GM18519 (cell line): ENCODE data around the gene MXD4.

Experiments
- ATAC-seq: cut with Tn5 transposase; IDR thresholded peaks from one replicate; pipeline ENCODE4 v1.9.1; 2021; ENCODE audit warnings: mild to moderate bottlenecking, moderate library complexity; ENCODE audit not compliant: unreplicated experiment, low FRiP score

The MXD4 gene

DNA sequence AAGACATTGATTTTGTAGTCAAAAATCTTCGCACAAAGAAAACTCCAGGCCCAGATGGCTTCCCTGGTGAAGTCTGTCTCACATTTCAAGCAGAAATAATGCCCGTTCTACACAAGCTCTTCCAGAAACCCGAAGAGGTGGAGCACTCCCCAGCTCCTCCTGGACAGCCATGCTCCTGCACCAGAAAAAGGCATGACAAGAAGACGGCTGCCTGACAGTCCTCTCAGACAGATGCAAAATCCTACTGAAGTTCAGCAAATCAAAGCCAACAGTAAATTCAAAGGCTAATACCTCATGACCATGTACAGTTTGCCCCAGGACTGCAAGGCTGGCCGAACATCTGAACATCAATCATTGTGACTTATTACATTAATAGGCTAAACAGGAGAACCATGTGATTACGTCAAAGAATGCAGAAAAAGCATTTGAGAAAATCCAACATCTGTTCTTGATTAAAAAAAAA is 30.8 kb upstream of the MXD4 start:
- no peak for ATAC-seq

DNA sequence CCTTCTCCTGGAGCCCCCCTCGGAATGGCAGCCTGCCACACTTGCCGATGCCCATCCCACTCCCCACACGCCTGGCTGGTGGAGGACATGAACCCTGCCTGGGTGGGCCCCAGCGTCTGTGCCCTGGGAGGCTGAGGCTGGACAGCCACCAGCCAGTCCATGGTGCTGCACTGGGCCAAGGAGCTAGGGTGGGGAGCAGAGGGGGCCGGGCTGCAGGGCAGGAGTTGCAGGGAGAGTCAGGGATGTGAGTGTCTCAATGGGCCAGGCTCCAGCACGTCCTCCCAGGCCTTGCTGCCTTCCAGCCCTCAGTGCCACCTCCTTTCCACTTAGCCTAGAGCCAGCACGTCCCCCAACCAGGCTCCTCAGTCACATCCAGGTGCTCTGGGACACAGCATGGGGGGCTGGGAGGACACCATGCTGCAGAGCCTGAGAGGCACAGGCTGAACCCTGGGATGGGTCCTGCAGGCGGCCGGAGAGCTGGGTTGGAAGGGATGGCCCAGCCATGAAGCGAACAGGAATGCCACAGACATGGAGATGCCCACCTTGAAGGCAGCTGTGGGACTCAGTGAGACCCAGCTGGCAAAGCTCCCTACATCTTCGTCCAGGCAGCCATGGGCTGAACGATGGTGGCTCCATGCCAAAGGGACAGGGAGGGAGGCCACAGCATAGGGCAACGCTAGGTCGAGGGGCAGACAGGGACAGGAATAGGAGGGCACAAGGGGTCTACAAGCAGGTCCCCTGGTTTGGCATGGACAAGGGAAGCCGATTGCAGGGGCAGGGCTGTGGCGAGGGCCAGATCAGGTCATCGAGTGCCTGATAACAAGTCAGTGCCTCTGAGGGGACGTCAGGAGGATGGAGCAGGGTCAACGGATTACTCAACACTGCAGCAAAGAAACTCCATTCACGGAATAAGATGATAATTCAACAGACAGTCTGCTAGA is 30.1 kb upstream of the MXD4 start:
- ATAC-seq = no peak

GRCh38 chr4:2290974-2291704 is 29.2 kb upstream of the MXD4 start:
- no peak for ATAC-seq

DNA sequence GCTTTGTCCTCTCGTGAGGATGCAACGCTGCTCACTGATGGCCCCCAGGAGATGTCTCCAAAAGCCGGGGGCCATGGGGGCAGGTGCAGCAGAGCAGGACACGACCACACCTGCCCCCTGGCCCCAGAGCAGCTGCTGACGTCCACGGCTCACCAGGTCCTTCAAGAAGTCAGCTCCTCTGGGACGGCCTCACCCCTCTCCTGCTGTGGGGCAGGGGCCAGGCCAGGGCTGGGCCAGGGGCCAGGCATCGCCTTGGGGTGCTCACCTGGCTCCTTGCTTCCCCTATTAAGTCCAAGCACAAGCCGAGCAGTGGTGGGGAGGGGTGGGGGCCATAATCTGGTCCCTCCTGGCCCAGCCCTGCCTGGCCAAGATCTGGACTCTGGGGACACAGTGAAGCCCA is 28.6 kb upstream of the MXD4 start:
- no peak for ATAC-seq

GRCh38 chr4:2289955-2290333 is 28.0 kb upstream of the MXD4 start:
- no peak for ATAC-seq

- ATAC-seq = no peak
Observed at GRCh38 chr4:2289311-2289954, 27.5 kb upstream of the MXD4 start.

DNA sequence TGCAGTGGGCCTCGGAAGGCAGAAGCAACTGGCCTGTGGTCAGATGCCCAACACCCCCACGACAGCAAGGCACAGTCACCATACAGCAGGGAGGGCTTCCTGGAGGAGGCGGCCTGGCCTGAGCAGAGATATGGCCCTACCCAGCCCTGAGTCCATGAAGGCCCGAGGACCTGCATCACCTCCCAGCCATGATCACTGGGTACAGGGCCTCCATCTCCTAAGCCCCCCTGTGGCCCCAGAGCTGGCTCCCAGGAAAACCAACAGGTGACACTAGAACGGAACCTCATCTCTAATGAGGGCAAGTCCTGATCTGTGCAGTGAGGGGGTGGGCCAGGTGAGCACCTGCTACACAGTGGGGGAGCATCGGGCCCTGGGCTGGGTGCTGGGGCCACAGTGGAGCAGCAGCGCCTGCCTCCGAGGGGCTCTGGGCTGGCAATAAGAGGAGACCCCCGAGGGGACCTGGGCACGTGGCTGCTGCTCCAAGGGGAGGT is 26.2 kb upstream of the MXD4 start:
- ATAC-seq = no peak

- ATAC-seq = no peak
Observed at GRCh38 chr4:2287594-2287915, 25.6 kb upstream of the MXD4 start.

DNA sequence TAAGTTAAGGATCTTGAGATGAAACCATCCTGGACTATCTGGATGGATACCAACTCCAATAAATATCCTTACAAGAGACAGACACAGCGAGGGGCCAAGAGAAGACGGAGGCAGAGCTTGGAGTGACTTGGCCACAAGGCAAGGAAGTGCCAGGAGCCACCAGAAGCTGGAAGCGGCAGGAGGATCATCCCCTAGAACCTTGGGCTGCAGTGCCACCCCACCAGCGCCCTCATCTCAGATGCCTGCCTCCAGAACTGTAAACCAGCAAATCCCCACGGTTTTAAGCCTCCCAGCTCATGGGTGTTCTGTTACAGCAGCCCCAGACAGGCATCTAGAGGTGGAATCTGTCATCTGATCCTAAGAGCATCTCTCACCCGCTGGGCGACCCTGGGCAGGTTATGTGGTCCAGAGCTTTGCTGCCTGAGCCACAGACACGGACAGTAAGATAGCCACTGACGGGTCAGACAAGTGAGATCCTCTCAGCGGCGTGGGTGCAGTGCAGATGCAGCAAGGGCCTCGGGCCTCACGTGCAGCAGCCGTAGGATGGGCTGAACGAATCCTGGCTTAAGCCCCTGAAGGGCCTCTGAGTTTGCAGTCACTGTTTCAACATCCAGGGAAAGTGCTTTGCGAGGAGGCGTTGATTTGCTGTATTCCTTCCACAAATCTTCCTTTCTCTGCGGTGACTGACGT is 25.1 kb upstream of the MXD4 start:
- no peak for ATAC-seq

DNA sequence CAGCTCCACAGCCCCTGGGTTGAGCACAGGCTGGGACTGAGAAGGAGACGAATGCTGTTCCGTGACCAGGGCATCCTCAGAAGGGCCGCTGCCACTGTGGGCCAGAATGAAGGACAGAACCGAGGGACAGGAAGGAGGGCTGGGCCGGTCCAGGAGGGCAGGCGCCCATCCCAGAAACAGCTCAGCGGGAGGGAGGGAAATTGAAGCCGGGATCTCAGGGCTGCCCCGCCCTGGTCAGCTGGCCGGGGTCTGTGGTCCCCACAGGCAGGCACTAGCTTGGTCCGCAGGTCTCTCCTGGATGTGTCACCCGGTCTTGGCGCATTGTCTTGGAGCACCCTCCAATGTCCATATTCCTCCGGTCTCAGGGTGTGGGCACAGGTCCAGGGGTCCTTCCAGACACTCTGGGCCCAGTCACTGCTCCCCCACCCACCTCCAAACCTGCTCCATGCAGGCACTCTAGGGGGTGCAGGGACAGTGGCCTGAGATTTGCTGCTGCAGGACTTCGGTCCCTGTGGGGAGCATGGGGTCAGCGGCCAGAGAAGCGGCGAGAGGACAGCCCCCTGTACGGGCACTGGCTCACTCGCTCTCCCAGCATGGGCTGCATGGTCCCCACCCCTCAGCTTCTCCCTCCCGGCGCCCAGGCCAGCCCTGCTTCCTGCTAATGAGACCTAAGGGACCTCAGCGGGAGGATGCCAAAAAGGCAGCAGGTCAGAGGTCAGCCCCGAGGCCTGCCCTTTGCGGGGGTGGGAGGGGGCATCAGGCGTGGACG is 23.9 kb upstream of the MXD4 start:
- no peak for ATAC-seq

GRCh38 chr4:2284934-2285612 is 23.2 kb upstream of the MXD4 start:
- no peak for ATAC-seq

DNA sequence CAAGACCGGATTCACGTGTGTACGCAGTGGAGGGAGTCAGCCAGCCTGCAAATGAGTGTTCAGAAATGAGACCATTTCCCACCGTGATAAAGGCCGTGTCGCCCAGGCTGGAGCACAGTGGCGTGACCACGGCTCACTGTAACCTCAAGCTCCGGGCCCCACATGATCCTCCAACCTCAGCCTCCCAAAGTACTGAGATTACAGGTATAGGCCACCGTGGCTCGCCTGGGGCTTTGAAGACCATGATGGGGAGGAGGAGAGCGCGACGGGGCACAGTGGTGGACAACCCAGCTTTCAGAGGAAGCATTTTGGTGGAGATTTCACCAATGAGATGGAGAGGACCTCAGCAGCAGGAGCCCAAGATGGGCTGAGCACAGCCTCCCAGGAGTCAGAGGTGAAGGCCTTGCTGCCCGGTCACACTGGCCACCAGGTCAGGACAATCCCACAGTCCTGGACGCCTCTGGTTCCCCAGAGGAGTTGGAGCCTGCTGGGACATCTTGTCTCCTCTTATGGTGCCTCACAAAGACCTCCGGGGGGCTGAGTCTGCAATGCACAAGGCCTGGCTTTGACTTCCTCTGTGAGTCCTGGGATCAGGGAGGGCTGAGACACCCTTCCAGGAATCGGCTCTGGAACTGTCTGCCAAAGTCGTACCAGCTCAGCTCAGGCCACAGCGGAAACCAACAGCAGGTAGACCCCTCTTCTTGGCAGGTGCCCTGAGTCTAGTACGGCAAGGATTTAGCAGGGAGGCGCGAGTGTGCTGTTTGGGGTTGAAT is 22.4 kb upstream of the MXD4 start:
- no peak for ATAC-seq

- ATAC-seq = no peak
Observed at GRCh38 chr4:2283199-2283711, 21.3 kb upstream of the MXD4 start.

GRCh38 chr4:2281575-2282343 is 19.9 kb upstream of the MXD4 start:
- no peak for ATAC-seq

DNA sequence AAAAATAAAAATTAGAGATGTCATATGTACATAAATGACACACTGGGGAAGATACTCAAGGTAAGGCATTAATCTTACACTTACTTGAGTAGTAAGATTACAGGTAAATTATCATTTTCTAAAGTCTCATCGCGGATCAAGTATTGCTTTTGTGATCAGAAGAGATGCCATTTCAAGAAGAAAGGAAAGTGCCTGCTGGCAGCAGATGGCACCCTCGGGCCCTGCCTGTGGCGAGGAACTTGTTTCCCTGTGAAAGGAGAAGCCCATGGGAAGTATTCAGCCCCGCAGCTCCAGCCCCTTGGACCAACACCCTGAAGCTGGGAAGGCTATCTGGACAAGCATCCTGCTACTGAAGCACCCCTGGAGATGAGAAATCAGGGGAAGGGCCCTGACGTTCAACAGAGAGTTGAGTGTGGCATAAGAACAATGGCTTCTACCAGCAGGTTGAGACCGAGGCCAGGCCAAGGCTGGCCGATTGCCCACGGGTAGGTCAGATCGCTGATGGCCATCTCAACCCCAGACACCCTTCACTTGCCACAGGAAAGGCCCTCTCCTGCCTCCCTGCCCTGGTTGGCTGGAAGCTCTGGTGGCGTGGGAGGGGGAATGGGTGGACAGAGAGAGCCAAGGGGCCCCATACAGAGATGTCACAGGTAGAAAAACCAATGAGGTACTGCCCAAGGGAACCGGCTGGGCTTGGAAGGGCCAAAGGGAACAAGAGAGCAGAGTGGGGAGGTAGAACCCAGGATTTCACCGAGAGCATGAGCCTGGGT is 18.8 kb upstream of the MXD4 start:
- ATAC-seq = no peak

DNA sequence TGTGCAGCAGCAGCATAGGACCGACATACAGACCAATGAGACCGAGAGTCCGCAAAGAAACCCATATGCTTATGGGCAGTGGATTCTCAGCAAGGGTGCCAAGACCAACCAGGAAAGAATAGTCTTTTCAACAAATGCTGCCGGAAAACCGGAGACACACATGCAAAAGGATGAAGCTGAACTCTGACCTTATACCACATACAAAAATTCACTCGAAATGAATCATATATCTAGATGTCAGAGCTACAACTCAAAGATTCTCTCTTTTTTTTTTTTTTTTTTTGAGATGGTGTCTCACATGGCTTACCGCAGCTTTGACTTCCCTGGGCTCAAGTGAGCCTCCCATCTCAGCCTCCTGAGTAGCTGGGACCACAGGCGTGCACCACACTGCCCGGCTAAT is 16.0 kb upstream of the MXD4 start:
- ATAC-seq = no peak
